Calu3 (cell line): ENCODE data around the gene POGLUT2. TPM values are rescaled to one million over a fixed set of nuclear protein-coding genes. Genes with fewer than 3 reads are reported as not detected.
"Not testable (repeated sequence)": the region's sequence is repeated elsewhere in the genome, so short reads cannot be mapped to it uniquely, and the experiment has no call there.

Experiments
- BruUV-seq: library from RNA; stranded (reverse); fragments of 400-500 nt; replicated peaks from 2 replicates; lab custom pipeline; 2021; lab: Mats Ljungman, UMichigan
- CTCF ChIA-PET: fragments of 300-600 bp; sonication (Branson Sonifier 250); formaldehyde crosslinking; loops from one replicate; lab custom pipeline; 2022; ENCODE audit warnings: antibody characterized with exemption; lab: Charles Lee
- DNase-seq: peaks from one replicate; pipeline ENCODE4 v3.0.0; 2022
- H3K27ac Mint-ChIP-seq: one replicate; pipeline ENCODE4 v1.8.0; 2022; ENCODE audit warnings: mixed read lengths; ENCODE audit not compliant: unreplicated experiment
- H3K27me3 Mint-ChIP-seq: one replicate; pipeline ENCODE4 v1.8.0; 2022; ENCODE audit warnings: mixed read lengths; ENCODE audit not compliant: unreplicated experiment
- H3K36me3 Mint-ChIP-seq: one replicate; pipeline ENCODE4 v1.8.0; 2022; ENCODE audit warnings: mild to moderate bottlenecking, moderate library complexity, mixed read lengths; ENCODE audit not compliant: insufficient read depth, unreplicated experiment
- H3K4me1 Mint-ChIP-seq: one replicate; pipeline ENCODE4 v1.8.0; 2022; ENCODE audit warnings: mild to moderate bottlenecking, low read depth, mixed read lengths; ENCODE audit not compliant: unreplicated experiment
- H3K4me3 Mint-ChIP-seq: one replicate; pipeline ENCODE4 v1.8.0; 2022; ENCODE audit warnings: mild to moderate bottlenecking, low read depth, moderate library complexity, mixed read lengths; ENCODE audit not compliant: unreplicated experiment
- H3K9me3 Mint-ChIP-seq: one replicate; pipeline ENCODE4 v1.8.0; 2022; ENCODE audit warnings: low read depth, mixed read lengths; ENCODE audit not compliant: unreplicated experiment
- intact Hi-C: fragments of 100-400 bp; cut with micrococcal nuclease; formaldehyde crosslinking; loops from one replicate; pipeline ENCODE4 v1.10.0; 2022; ENCODE audit not compliant: unreplicated experiment
- total RNA-seq: library from RNA; stranded (reverse); gene quantifications from 2 replicates; pipeline ENCODE4 v1.2.3, GENCODE V29; 2022
- TF ChIP-seq, protein P1 (sequence below): fragments of 200-600 bp; IDR thresholded peaks from one replicate; pipeline ENCODE4 v1.8.0; 2022; ENCODE audit warnings: antibody characterized with exemption; ENCODE audit not compliant: unreplicated experiment

Gene POGLUT2
- total RNA-seq, 1 experiment from 2014 or later, result 2.3 TPM

DNA sequence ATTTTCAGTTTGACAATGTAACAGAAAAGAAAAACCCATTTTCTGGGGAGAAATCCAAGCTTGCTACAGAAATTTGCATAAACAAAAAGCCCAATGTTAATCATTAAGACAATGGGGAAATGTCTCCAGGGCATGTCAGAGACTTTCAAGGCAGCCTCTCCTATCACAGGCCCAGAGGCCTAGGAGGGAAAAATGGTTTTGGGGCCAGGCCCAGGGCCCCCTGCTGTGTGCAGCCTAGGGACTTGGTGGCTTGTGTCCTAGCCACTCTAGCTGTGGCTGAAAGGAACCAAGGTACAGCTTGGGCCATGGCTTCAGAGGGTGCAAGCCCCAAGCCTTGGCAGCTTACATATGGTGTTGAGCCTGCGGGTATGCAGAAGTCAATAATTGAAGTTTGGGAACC lies 17.2 kb downstream of the POGLUT2 start:
- CTCF ChIA-PET, result no interaction called here
- no peaks in the 10 kb centered on the region for H3K27me3 Mint-ChIP-seq
- TF ChIP-seq, protein P1, sequence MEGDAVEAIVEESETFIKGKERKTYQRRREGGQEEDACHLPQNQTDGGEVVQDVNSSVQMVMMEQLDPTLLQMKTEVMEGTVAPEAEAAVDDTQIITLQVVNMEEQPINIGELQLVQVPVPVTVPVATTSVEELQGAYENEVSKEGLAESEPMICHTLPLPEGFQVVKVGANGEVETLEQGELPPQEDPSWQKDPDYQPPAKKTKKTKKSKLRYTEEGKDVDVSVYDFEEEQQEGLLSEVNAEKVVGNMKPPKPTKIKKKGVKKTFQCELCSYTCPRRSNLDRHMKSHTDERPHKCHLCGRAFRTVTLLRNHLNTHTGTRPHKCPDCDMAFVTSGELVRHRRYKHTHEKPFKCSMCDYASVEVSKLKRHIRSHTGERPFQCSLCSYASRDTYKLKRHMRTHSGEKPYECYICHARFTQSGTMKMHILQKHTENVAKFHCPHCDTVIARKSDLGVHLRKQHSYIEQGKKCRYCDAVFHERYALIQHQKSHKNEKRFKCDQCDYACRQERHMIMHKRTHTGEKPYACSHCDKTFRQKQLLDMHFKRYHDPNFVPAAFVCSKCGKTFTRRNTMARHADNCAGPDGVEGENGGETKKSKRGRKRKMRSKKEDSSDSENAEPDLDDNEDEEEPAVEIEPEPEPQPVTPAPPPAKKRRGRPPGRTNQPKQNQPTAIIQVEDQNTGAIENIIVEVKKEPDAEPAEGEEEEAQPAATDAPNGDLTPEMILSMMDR, result no peak
- no peaks in the 10 kb centered on the region for H3K36me3 Mint-ChIP-seq
- intact Hi-C loops, result no loop called here
- no peak overlapping the region for H3K4me3 Mint-ChIP-seq
- BruUV-seq, result no TSS peak
- no peaks in the 10 kb centered on the region for H3K4me1 Mint-ChIP-seq
- H3K27ac Mint-ChIP-seq, result no peak overlapping the region
- H3K9me3 Mint-ChIP-seq, result peaks cover 2% of the 10 kb centered on the region
- DNase-seq, result no peak

- H3K9me3 Mint-ChIP-seq, H3K36me3 Mint-ChIP-seq, H3K4me3 Mint-ChIP-seq, CTCF ChIA-PET, H3K27ac Mint-ChIP-seq, H3K4me1 Mint-ChIP-seq, DNase-seq, H3K27me3 Mint-ChIP-seq, BruUV-seq, intact Hi-C loops: not testable (repeated sequence)
Observed at GRCh38 chr13:102780656-102781055, 18.1 kb downstream of the POGLUT2 start.

- TF ChIP-seq, protein P1, result no peak
- CTCF ChIA-PET, result no interaction called here
- Mint-ChIP-seq H3K9me3 (peaks cover 2% of the 10 kb centered on the region), H3K36me3 (peaks cover 2% of the 10 kb centered on the region), H3K27ac (no peak overlapping the region), H3K4me1 (no peaks in the 10 kb centered on the region), H3K27me3 (no peaks in the 10 kb centered on the region), H3K4me3 (no peak overlapping the region)
- no peak for DNase-seq
- BruUV-seq, result no TSS peak
- intact Hi-C loops, result no loop called here
Observed at GRCh38 chr13:102779436-102780159, 19.2 kb downstream of the POGLUT2 start.

GRCh38 chr13:102777736-102778135 lies 21.0 kb downstream of the POGLUT2 start:
- H3K27ac Mint-ChIP-seq, result no peak overlapping the region
- CTCF ChIA-PET, result no interaction called here
- TF ChIP-seq, protein P1, result no peak
- no peak overlapping the region for H3K4me3 Mint-ChIP-seq
- DNase-seq, result no peak
- intact Hi-C loops, result no loop called here
- peaks cover 2% of the 10 kb centered on the region for H3K9me3 Mint-ChIP-seq
- no peaks in the 10 kb centered on the region for H3K27me3 Mint-ChIP-seq
- H3K4me1 Mint-ChIP-seq, result no peaks in the 10 kb centered on the region
- BruUV-seq, result no TSS peak
- peaks cover 18% of the 10 kb centered on the region for H3K36me3 Mint-ChIP-seq

- intact Hi-C loops, result no loop called here
- Mint-ChIP-seq H3K4me3 (no peak overlapping the region), H3K36me3 (peaks cover 20% of the 10 kb centered on the region), H3K9me3 (peaks cover 2% of the 10 kb centered on the region), H3K27me3 (no peaks in the 10 kb centered on the region), H3K27ac (no peak overlapping the region), H3K4me1 (no peaks in the 10 kb centered on the region)
- TF ChIP-seq, protein P1, result no peak
- CTCF ChIA-PET, result no interaction called here
- DNase-seq, result no peak
- no TSS peak for BruUV-seq
Observed at GRCh38 chr13:102776271-102776670, 22.5 kb downstream of the POGLUT2 start.
